Measurements from ENCODE around the gene CR1. TPM values are rescaled to one million over a fixed set of nuclear protein-coding genes. Genes with fewer than 3 reads are reported as not detected.

The CR1 gene
- total and polyA plus RNA-seq, 9 of the 15 experiments (the other 6 are each of a cell fraction or from before 2014, with no cell fraction given): 0.07 to 0.47 (median 0.18) TPM

DNA sequence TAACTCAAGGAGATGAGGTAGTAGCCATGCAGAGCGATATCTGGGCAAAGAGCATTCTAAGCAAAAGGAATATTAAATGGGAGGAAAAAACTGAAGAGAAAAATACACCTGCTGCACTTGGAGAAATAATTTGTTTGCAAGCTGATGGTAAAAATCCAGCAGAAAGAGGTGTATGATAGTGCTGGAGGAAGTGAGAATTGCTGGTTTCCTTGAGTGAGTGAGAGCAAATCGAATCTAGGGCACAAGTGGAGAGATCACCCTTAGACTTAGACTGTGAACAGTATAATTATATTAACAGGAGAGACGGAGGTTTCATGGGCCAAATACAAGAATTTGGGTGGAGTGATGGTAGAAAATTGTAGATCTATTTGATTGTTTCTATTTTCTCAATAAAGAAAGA, 2.7 kb upstream of the CR1 start:
- 20% methylated on average over 3 of the region's 3 CpGs for WGBS (ENCODE audit: insufficient coverage, low coverage, missing lambda C conversion rate)
- no TSS peak for BruUV-seq (replicated peaks)
- intact Hi-C loops (cut with micrococcal nuclease) (no loop called here), in situ Hi-C loops (cut with MboI) (no loop called here)
- TF ChIP-seq SMARCC2 (IDR thresholded peaks at IDR 0.05; ENCODE audit: low read depth): no peak
- TF ChIP-seq, protein P1, sequence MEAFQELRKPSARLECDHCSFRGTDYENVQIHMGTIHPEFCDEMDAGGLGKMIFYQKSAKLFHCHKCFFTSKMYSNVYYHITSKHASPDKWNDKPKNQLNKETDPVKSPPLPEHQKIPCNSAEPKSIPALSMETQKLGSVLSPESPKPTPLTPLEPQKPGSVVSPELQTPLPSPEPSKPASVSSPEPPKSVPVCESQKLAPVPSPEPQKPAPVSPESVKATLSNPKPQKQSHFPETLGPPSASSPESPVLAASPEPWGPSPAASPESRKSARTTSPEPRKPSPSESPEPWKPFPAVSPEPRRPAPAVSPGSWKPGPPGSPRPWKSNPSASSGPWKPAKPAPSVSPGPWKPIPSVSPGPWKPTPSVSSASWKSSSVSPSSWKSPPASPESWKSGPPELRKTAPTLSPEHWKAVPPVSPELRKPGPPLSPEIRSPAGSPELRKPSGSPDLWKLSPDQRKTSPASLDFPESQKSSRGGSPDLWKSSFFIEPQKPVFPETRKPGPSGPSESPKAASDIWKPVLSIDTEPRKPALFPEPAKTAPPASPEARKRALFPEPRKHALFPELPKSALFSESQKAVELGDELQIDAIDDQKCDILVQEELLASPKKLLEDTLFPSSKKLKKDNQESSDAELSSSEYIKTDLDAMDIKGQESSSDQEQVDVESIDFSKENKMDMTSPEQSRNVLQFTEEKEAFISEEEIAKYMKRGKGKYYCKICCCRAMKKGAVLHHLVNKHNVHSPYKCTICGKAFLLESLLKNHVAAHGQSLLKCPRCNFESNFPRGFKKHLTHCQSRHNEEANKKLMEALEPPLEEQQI (IDR thresholded peaks at IDR 0.05): no peak
- TF ChIP-seq ZNF561 (CRISPR knock-in tag; conservative IDR thresholded peaks at IDR 0.05): no peak
- no peak for TF ChIP-seq TCF7L2 (IDR thresholded peaks at IDR 0.05; ENCODE audit: low read depth, low read length)
- TF ChIP-seq TAL1 (IDR thresholded peaks at IDR 0.05): no peak
- TF ChIP-seq, protein P2, sequence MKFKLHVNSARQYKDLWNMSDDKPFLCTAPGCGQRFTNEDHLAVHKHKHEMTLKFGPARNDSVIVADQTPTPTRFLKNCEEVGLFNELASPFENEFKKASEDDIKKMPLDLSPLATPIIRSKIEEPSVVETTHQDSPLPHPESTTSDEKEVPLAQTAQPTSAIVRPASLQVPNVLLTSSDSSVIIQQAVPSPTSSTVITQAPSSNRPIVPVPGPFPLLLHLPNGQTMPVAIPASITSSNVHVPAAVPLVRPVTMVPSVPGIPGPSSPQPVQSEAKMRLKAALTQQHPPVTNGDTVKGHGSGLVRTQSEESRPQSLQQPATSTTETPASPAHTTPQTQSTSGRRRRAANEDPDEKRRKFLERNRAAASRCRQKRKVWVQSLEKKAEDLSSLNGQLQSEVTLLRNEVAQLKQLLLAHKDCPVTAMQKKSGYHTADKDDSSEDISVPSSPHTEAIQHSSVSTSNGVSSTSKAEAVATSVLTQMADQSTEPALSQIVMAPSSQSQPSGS (CRISPR knock-in tag; IDR thresholded peaks at IDR 0.05): no peak
- ATAC-seq (no peak), DNase-seq (ENCODE audit: extremely low read depth in 1 of 4, low spot score in 3 of 4) (no peak), FAIRE-seq (no peak)
- no peaks in the 10 kb centered on the region for H3K36me3 ChIP-seq (ENCODE audit: control insufficient read depth, insufficient read depth, low read length)
- peaks cover 2 to 10% of the 10 kb centered on the region in 2 experiments; a peak in 3 of 5 replicates for H3K4me1 ChIP-seq (replicated peaks in 1 of 2; ENCODE audit: control insufficient read depth in 2 of 2, insufficient read depth in 2 of 2, low read length in 2 of 2)
- H3K9ac ChIP-seq (ENCODE audit: insufficient read depth in 1 of 2, low read depth in 2 of 2, low read length in 2 of 2): no peak overlapping the region
- ChIA-PET POLR2A (interaction anchor here (1.0 kb wide), 1 partner anchor 9 kb away, joined by 4 read pairs; no protein-coding TSS in a partner anchor), CTCF (ENCODE audit: low intra/inter-chr PET ratio) (no interaction called here)
- H4K20me1 ChIP-seq (replicated peaks; ENCODE audit: control insufficient read depth, insufficient read depth, low read length): no peaks in the 10 kb centered on the region
- no peaks in the 10 kb centered on the region for H3K9me1 ChIP-seq (ENCODE audit: control insufficient read depth, insufficient read depth, low read length)
- H3K79me2 ChIP-seq (ENCODE audit: control insufficient read depth, insufficient read depth, low read length): no peaks in the 10 kb centered on the region
- H3K27me3 ChIP-seq (ENCODE audit: control insufficient read depth in 2 of 2, insufficient read depth in 2 of 2, low read length in 2 of 2): no peaks in the 10 kb centered on the region
- H2AFZ ChIP-seq (ENCODE audit: low read depth, low read length): no peak overlapping the region
- no peaks in the 10 kb centered on the region for H3K9me3 ChIP-seq (replicated peaks; ENCODE audit: control insufficient read depth, insufficient read depth, low read depth, low read length)
- H3K4me3 ChIP-seq: no peak overlapping the region
- no peak overlapping the region for H3K27ac ChIP-seq (ENCODE audit: extremely low read depth, low read depth, low read length)
- H3K4me2 ChIP-seq (ENCODE audit: insufficient read depth, low read length): no peak overlapping the region
